ENCODE data around the gene HOXA11.

- TF ChIP-seq CTCF (IDR thresholded peaks at IDR 0.05), result no peak
- no peak for TF ChIP-seq MXI1 (IDR thresholded peaks at IDR 0.05; ENCODE audit: low read depth, low read length)
- TF ChIP-seq EP300 (IDR thresholded peaks at IDR 0.05; ENCODE audit: borderline replicate concordance in 1 of 2, low read depth in 1 of 2, low read length in 1 of 2), result no peak
- TF ChIP-seq PBX3 (IDR thresholded peaks at IDR 0.05), result no peak
- TF ChIP-seq GATA2 (CRISPR knock-in tag; IDR thresholded peaks at IDR 0.05), result no peak
- no peak for TF ChIP-seq NFIC (IDR thresholded peaks at IDR 0.05; ENCODE audit: borderline replicate concordance)
- no peak for TF ChIP-seq TAF1 (IDR thresholded peaks at IDR 0.05; ENCODE audit: borderline replicate concordance, low read depth, low read length)
- no peak for TF ChIP-seq IRF3 (IDR thresholded peaks at IDR 0.05; ENCODE audit: low read depth, low read length)
- TF ChIP-seq MAX (IDR thresholded peaks at IDR 0.05; ENCODE audit: low read depth), result no peak
- no peak for TF ChIP-seq RFX5 (IDR thresholded peaks at IDR 0.05; ENCODE audit: low read length)
- TF ChIP-seq USF2 (IDR thresholded peaks at IDR 0.05; ENCODE audit: borderline replicate concordance, low read depth, low read length), result no peak
- TF ChIP-seq SMC3 (IDR thresholded peaks at IDR 0.05; ENCODE audit: low read depth, low read length), result no peak
- no peak for TF ChIP-seq SIN3A (IDR thresholded peaks at IDR 0.05; ENCODE audit: borderline replicate concordance, low read depth, low read length)
- TF ChIP-seq ELF1 (IDR thresholded peaks at IDR 0.05), result no peak
Measured at GRCh38 chr7:27193335-27194001, 8.4 kb upstream of the HOXA11 start.
